Smooth muscle cell (in vitro differentiated cells): ENCODE results near the gene PODXL. TPM values are rescaled to one million over a fixed set of nuclear protein-coding genes. Genes with fewer than 3 reads are reported as not detected.

Experiments used
- DNase-seq: peaks from one replicate; lab custom pipeline; 2025; ENCODE audit not compliant: unreplicated experiment; lab: John Stamatoyannopoulos, UW
- H2AFZ ChIP-seq: fragments of 200-600 bp; sonication (generic); 2 replicates; pipeline ENCODE4 v1.6.0; 2016; ENCODE audit warnings: antibody characterized with exemption, low read depth, mild to moderate bottlenecking
- H3F3A ChIP-seq: fragments of 200-600 bp; sonication (generic); 2 replicates; pipeline ENCODE4 v1.6.0; 2017; ENCODE audit warnings: antibody characterized with exemption, low read depth
- H3K27ac ChIP-seq: fragments of 200-600 bp; sonication (generic); 2 replicates; pipeline ENCODE4 v1.5.1; 2016; ENCODE audit warnings: low read depth, mild to moderate bottlenecking
- H3K27me3 ChIP-seq: fragments of 200-600 bp; sonication (generic); 2 replicates; pipeline ENCODE4 v1.6.1; 2016; ENCODE audit warnings: low read depth, mild to moderate bottlenecking
- H3K36me3 ChIP-seq: fragments of 200-600 bp; sonication (generic); 2 replicates; pipeline ENCODE4 v1.5.1; 2016; ENCODE audit warnings: low read depth
- H3K4me1 ChIP-seq: fragments of 200-600 bp; sonication (generic); 2 replicates; pipeline ENCODE4 v1.5.1; 2016; ENCODE audit warnings: low read depth
- H3K4me2 ChIP-seq: fragments of 200-600 bp; sonication (generic); 2 replicates; pipeline ENCODE4 v1.6.0; 2016; ENCODE audit warnings: mild to moderate bottlenecking
- H3K4me3 ChIP-seq: fragments of 200-600 bp; sonication (generic); 2 replicates; pipeline ENCODE4 v1.5.1; 2016; ENCODE audit warnings: mild to moderate bottlenecking
- H3K79me2 ChIP-seq: fragments of 200-600 bp; sonication (generic); 2 replicates; pipeline ENCODE4 v1.6.0; 2016; ENCODE audit warnings: low read depth, mild to moderate bottlenecking
- H3K9ac ChIP-seq: fragments of 200-600 bp; sonication (generic); 2 replicates; pipeline ENCODE4 v1.6.0; 2016; ENCODE audit warnings: low read depth
- H3K9me3 ChIP-seq: fragments of 200-600 bp; sonication (generic); replicated peaks from 2 replicates; pipeline ENCODE4 v1.5.1; 2016; ENCODE audit warnings: low read depth
- H4K20me1 ChIP-seq: fragments of 200-600 bp; sonication (generic); 2 replicates; pipeline ENCODE4 v1.6.0; 2016; ENCODE audit warnings: low read depth
- CTCF ChIP-seq: fragments of 200-600 bp; sonication (generic); IDR thresholded peaks from 2 replicates; pipeline ENCODE4 v1.5.1; 2017; ENCODE audit warnings: borderline replicate concordance, mild to moderate bottlenecking, antibody characterized with exemption; ENCODE audit not compliant: insufficient read depth, poor library complexity, severe bottlenecking
- WGBS: methylation state at CpG from one replicate; pipeline ENCODE4 v1.1.7; 2016; ENCODE audit warnings: low lambda C conversion rate; 5-methylcytosine and 5-hydroxymethylcytosine counted together
- polyA plus RNA-seq: library from polyadenylated mRNA; unstranded; fragments of >200 nt; fragmentation: Nextera tagmentation; extraction: Ambion mirVana; gene quantifications from 2 replicates; pipeline ENCODE4 v1.2.1, GENCODE V29; 2016
- total RNA-seq: library from RNA; depleted of rRNA; stranded (reverse); fragments of >200 nt; gene quantifications from 2 replicates; pipeline ENCODE4 v1.2.3, GENCODE V29; 2014

PODXL gene
- 7.3 and 10.8 TPM in 2 replicates for total RNA-seq
- 2.1 and 11.1 TPM in 2 replicates for polyA plus RNA-seq

DNA sequence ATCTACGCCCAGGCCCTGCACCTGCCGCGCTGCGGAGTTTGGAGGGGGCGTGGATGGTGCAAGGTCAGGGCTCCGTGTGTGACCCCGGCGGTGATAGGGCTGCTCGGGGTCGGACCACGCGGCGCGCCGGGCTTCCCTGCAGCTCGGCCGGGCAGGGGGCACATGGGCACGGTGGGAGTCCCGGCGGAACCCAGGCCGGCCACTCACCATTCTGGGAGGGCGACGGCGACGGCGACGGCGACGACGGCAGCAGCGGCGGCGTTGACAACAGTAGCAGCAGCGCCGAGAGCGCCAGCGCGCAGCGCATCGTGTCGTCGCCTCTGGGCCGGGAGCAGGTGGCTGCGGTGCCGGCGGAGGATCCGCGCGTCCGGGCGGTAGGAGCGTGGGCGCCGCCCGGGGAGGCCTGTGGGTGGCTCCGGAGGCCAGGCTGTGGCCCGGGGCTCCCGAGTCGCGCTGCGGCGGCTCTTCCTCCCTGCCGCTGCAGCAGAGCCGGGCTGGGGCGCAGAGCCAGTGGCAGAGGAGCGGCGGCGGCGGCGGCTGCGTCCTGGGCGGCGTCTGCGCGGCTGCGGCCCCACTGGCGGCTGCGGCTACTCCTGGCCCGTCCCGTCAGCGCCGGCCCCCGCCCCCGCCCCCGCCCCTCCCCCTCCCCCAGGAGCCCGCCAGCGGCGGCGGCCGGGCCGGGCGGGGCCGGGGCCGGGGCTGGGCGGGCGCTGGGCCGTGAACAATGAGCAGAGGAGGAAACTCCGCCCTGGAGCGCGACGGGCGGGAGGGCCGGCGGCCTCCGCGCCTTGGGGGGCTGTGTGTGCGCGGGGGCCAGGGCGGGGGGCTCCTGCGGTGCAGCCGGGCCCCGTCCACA, at the start of gene PODXL:
Gene PODXL, minus strand, starts transcription at position 576 of the 856 bp plus-strand sequence. Its CDS starts 269 bp downstream, at position 307.
- Histone ChIP-seq H3K4me3 (peak within 1 kb of the TSS; percentile 58), H3F3A (peaks cover 8% of the 10 kb centered on the region), H3K9me3 (no peaks in the 10 kb centered on the region), H2AFZ (peak within 1 kb of the TSS; percentile 63), H3K79me2 (no peaks in the 10 kb centered on the region), H3K4me2 (peak within 1 kb of the TSS; percentile 94), H3K9ac (no peak within 1 kb of the TSS), H3K27me3 (peaks cover 37% of the 10 kb centered on the region), H3K36me3 (no peaks in the 10 kb centered on the region), H4K20me1 (no peaks in the 10 kb centered on the region), H3K27ac (no peak within 1 kb of the TSS), H3K4me1 (peaks cover 25% of the 10 kb centered on the region)
- no peak for DNase-seq
- 1% methylated on average over 45 of the region's 112 CpGs for WGBS
- no peak for TF ChIP-seq CTCF

- no peak overlapping the region for H2AFZ ChIP-seq
- no peak for TF ChIP-seq CTCF
- peak overlapping the region; percentile 72 for H3K4me2 ChIP-seq
- H3K4me1 ChIP-seq, result peaks cover 63% of the 10 kb centered on the region
- H3F3A ChIP-seq, result no peaks in the 10 kb centered on the region
- H3K27me3 ChIP-seq, result no peaks in the 10 kb centered on the region
- H3K4me3 ChIP-seq, result no peak overlapping the region
- H3K9me3 ChIP-seq, result no peaks in the 10 kb centered on the region
- 31% methylated on average over 9 of the region's 9 CpGs for WGBS
- no peaks in the 10 kb centered on the region for H3K79me2 ChIP-seq
- H3K9ac ChIP-seq, result no peak overlapping the region
- no peaks in the 10 kb centered on the region for H4K20me1 ChIP-seq
- H3K36me3 ChIP-seq, result no peaks in the 10 kb centered on the region
- DNase-seq, result no peak
- no peak overlapping the region for H3K27ac ChIP-seq
Observed at GRCh38 chr7:131605280-131605878, 49.0 kb upstream of the PODXL start.

- Histone ChIP-seq H4K20me1 (no peaks in the 10 kb centered on the region), H3K4me3 (no peak overlapping the region), H3K36me3 (no peaks in the 10 kb centered on the region), H3K9ac (no peak overlapping the region), H3K9me3 (no peaks in the 10 kb centered on the region), H2AFZ (no peak overlapping the region), H3K4me1 (peaks cover 67% of the 10 kb centered on the region), H3K4me2 (peak overlapping the region; percentile 72), H3K79me2 (no peaks in the 10 kb centered on the region), H3K27me3 (no peaks in the 10 kb centered on the region), H3F3A (no peaks in the 10 kb centered on the region), H3K27ac (peak overlapping the region; percentile 19)
- 23% methylated on average over 7 of the region's 7 CpGs for WGBS
- DNase-seq, result no peak
- no peak for TF ChIP-seq CTCF
Observed at GRCh38 chr7:131604841-131605279, 48.4 kb upstream of the PODXL start.
